Measurements from ENCODE around the gene TMEM131.

DNA sequence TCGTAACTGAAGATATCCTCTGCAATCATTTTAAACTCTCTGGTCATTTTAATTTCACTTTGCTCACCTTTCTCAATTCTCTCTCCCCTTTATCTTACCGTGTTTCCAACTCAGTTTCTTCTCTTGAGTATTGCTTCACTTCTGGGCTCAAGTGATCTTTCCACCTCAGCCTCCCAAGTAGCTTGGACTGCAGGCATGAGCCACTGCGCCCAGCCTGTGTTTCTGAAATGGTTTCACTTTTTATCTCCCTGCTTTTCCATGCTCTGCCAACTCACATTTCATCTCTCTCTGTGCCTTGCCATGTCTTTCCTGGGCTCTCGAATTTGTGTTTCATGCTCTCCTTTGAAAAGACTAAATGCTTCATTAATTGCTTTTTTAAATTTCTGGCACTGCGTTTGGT, 30.5 kb upstream of the TMEM131 start:
- TF ChIP-seq POLR2A (IDR thresholded peaks at IDR 0.05; ENCODE audit: extremely low read depth, insufficient read length) (no peak), MYC (IDR thresholded peaks at IDR 0.05; ENCODE audit: low read depth, low read length) (no peak)
- TF ChIP-seq, protein P1, sequence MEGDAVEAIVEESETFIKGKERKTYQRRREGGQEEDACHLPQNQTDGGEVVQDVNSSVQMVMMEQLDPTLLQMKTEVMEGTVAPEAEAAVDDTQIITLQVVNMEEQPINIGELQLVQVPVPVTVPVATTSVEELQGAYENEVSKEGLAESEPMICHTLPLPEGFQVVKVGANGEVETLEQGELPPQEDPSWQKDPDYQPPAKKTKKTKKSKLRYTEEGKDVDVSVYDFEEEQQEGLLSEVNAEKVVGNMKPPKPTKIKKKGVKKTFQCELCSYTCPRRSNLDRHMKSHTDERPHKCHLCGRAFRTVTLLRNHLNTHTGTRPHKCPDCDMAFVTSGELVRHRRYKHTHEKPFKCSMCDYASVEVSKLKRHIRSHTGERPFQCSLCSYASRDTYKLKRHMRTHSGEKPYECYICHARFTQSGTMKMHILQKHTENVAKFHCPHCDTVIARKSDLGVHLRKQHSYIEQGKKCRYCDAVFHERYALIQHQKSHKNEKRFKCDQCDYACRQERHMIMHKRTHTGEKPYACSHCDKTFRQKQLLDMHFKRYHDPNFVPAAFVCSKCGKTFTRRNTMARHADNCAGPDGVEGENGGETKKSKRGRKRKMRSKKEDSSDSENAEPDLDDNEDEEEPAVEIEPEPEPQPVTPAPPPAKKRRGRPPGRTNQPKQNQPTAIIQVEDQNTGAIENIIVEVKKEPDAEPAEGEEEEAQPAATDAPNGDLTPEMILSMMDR (IDR thresholded peaks at IDR 0.05; ENCODE audit: low read depth, low read length): no peak
- TF ChIP-seq, protein P2, sequence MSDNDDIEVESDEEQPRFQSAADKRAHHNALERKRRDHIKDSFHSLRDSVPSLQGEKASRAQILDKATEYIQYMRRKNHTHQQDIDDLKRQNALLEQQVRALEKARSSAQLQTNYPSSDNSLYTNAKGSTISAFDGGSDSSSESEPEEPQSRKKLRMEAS (IDR thresholded peaks at IDR 0.05; ENCODE audit: low read depth, low read length): no peak

Measured in NB4 (cell line).